Karpas-422 (cell line): ENCODE measurements around the gene SMTNL2. TPM values are rescaled to one million over a fixed set of nuclear protein-coding genes. Genes with fewer than 3 reads are reported as not detected.

Experiments
- DNase-seq: peaks from one replicate; pipeline ENCODE4 v3.0.0-alpha.2; 2015
- H2AFZ ChIP-seq: fragments of 200-600 bp; sonication (generic); 2 replicates; pipeline ENCODE4 v1.6.1; 2014; ENCODE audit warnings: antibody characterized with exemption, low read length, mixed read lengths
- H3K27ac ChIP-seq: fragments of 200-600 bp; sonication (generic); 2 replicates; pipeline ENCODE4 v1.5.1; 2014; ENCODE audit warnings: mild to moderate bottlenecking, low read length, moderate library complexity
- H3K27me3 ChIP-seq: fragments of 200-600 bp; sonication (generic); 2 replicates; pipeline ENCODE4 v1.6.1; 2014; ENCODE audit warnings: low read length, mixed read lengths
- H3K36me3 ChIP-seq: fragments of 200-600 bp; sonication (generic); 2 replicates; pipeline ENCODE4 v1.6.1; 2014; ENCODE audit warnings: low read length, mixed read lengths; ENCODE audit not compliant: insufficient read depth
- H3K4me1 ChIP-seq: fragments of 200-600 bp; sonication (generic); 2 replicates; pipeline ENCODE4 v1.6.1; 2014; ENCODE audit warnings: mild to moderate bottlenecking, low read length, mixed read lengths
- H3K4me2 ChIP-seq: fragments of 200-600 bp; sonication (generic); 2 replicates; pipeline ENCODE4 v1.6.1; 2014; ENCODE audit warnings: low read length, low read depth, mild to moderate bottlenecking; ENCODE audit not compliant: poor library complexity, severe bottlenecking
- H3K4me3 ChIP-seq: fragments of 200-600 bp; sonication (generic); 2 replicates; pipeline ENCODE4 v1.5.1; 2014; ENCODE audit warnings: mild to moderate bottlenecking, antibody characterized with exemption, low read length, mixed read lengths
- H3K79me2 ChIP-seq: fragments of 200-600 bp; sonication (generic); 2 replicates; pipeline ENCODE4 v1.6.1; 2014; ENCODE audit warnings: mild to moderate bottlenecking, low read length, mixed read lengths
- H3K9ac ChIP-seq: fragments of 200-600 bp; sonication (generic); 2 replicates; pipeline ENCODE4 v1.6.0; 2014; ENCODE audit warnings: low read length
- H3K9me2 ChIP-seq: fragments of 200-600 bp; sonication (generic), shearing (Covaris generic); replicated peaks from 2 replicates; pipeline ENCODE4 v1.6.0; 2014; ENCODE audit warnings: mild to moderate bottlenecking, low read length, moderate library complexity; ENCODE audit not compliant: insufficient read depth
- H3K9me3 ChIP-seq: fragments of 300-700, 200-600 bp; sonication (generic); 2 replicates; pipeline ENCODE4 v1.6.1; 2014; ENCODE audit warnings: low read length, mixed read lengths
- H4K20me1 ChIP-seq: fragments of 200-600 bp; sonication (generic); 2 replicates; pipeline ENCODE4 v1.6.1; 2014; ENCODE audit warnings: mild to moderate bottlenecking, antibody characterized with exemption, low read length, low read depth; ENCODE audit not compliant: insufficient read depth
- total RNA-seq: library from RNA; depleted of rRNA; stranded (reverse); fragments of >200 nt; shearing (Covaris generic); gene quantifications from 2 replicates; pipeline ENCODE4 v1.2.3, GENCODE V29; 2014; ENCODE audit warnings: low replicate concordance

Gene SMTNL2
- total RNA-seq, 1 experiment from 2014 or later: 0.45 TPM

DNA sequence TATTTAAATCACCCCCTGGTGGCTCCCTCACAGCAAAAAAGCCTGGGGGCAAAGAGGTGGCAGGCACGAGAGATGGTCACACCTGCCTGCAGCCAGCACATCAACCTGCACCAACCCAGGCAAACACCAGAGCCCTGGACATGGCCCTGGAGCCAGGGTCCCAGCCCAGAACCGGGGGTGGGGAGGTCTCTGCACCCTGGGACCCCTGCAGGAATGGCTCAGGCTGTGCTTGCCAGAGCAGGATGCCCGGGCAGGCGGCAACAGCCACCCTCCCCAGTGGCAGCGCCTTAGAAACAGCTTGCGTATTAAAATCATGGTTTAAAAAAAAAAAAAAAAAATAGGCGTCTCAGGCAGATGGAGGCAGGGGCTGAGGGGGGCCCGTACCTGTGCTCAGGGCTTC, 45.3 kb upstream of the SMTNL2 start:
- H3K27me3 ChIP-seq: no peaks in the 10 kb centered on the region
- no peaks in the 10 kb centered on the region for H3K9me3 ChIP-seq
- peaks cover 26% of the 10 kb centered on the region; the same call in 1 of the 2 replicates for H4K20me1 ChIP-seq
- H3K4me1 ChIP-seq: no peaks in the 10 kb centered on the region
- no peak overlapping the region for H3K4me2 ChIP-seq
- no peak for DNase-seq
- no peaks in the 10 kb centered on the region for H3K9me2 ChIP-seq
- no peak overlapping the region for H3K27ac ChIP-seq
- H2AFZ ChIP-seq: no peak overlapping the region
- no peaks in the 10 kb centered on the region for H3K79me2 ChIP-seq
- H3K36me3 ChIP-seq: peaks cover 12% of the 10 kb centered on the region; the same call in 1 of the 2 replicates
- no peak overlapping the region for H3K4me3 ChIP-seq
- H3K9ac ChIP-seq: no peak overlapping the region

DNA sequence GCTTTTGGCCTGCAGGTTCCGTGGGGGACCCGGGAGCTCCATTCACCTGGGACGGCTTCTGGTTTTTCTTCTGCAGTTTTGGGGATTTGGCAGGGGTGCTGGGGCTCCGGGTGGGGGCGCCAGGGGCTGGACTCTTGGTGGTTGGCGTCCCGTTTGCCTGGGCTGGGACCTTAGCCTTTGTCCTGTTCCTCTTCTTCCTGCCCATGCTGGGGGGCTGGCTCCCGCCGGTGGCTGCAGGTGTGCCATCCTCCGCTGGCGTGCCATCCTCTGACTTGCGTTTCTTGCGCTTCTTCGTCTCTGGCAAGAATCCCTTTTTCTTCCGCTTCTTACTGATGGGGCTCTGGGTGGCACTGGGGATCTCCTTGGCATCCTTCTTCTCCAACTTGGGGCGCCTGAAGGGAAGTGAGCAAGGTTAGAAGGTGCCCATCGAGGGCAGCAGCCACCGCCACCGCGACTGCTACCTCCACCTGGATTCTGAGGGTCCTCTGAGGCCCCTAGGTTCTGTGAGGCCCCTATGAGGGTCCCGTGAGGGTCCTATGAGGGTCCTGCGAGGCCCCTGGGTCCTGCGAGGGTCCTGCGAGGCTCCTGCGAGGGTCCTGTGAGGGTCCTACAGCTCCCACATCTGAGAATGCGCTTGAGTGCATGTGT, 44.6 kb upstream of the SMTNL2 start:
- Histone ChIP-seq H3K79me2 (no peaks in the 10 kb centered on the region), H3K9me2 (no peaks in the 10 kb centered on the region), H4K20me1 (peaks cover 26% of the 10 kb centered on the region; the same call in 1 of the 2 replicates), H2AFZ (no peak overlapping the region), H3K27me3 (no peaks in the 10 kb centered on the region), H3K9me3 (no peaks in the 10 kb centered on the region), H3K4me3 (no peak overlapping the region), H3K4me1 (no peaks in the 10 kb centered on the region), H3K36me3 (peaks cover 12% of the 10 kb centered on the region; the same call in 1 of the 2 replicates), H3K27ac (no peak overlapping the region), H3K4me2 (no peak overlapping the region), H3K9ac (no peak overlapping the region)
- DNase-seq: no peak

DNA sequence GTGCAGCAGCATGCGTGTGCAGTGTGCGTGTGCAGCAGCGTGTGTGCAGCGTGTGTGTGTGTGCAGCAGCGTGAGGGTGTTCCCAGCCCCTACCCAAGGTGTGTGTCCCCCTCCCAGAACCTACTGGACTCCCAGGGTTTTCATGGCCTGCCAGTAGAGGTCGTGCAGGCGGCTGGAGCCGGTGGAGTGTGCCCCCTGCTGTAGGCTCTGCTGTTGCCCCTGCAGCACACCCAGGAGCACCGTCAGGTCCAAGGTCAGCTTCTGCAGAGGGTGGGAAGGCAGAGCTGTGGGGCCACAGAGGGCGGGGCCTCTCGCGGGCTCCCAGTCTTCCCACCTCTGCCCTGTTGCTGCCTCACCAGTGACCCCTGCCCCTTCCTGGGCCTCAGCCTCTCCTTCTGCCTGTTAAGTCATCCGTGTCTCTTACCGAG, 44.1 kb upstream of the SMTNL2 start:
- Histone ChIP-seq H3K9ac (no peak overlapping the region), H4K20me1 (peaks cover 26% of the 10 kb centered on the region; the same call in 1 of the 2 replicates), H3K4me3 (no peak overlapping the region), H3K79me2 (no peaks in the 10 kb centered on the region), H3K36me3 (peaks cover 12% of the 10 kb centered on the region; the same call in 1 of the 2 replicates), H3K27ac (no peak overlapping the region), H3K9me2 (no peaks in the 10 kb centered on the region), H3K4me1 (no peaks in the 10 kb centered on the region), H3K27me3 (no peaks in the 10 kb centered on the region), H3K4me2 (no peak overlapping the region), H3K9me3 (no peaks in the 10 kb centered on the region), H2AFZ (no peak overlapping the region)
- DNase-seq: peak; percentile 63

DNA sequence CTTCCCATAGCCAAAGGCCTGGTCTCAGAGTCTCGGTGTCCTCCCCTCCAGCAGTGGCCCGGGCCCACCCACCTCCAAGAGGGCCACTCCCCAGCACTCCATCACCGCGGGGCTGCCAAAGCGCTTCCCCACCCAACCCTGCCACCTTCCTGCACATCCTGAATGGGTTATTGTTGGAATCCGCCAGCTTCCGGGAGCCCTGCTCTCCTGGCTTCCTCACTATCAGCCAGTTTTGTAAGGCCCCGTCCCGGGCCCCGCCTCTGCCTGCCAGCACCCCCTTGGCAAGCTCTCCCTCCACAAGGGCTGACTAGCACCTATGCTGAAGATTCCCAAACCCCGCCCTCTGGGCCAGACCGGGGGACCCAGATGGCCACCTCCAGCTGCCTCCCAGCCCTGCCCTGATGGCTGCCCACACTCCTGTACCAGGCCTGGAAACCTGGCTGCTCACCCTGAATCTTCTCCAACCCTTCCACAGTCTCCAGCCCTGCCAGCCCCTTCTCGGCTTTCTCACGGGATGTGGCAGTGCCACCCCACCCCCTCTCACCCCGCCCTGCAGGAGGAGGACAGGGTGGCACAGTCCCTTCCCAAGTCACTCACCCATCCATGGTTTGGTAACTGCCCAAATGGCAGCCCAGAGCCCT, 43.5 kb upstream of the SMTNL2 start:
- Histone ChIP-seq H3K9me2 (no peaks in the 10 kb centered on the region), H3K27me3 (no peaks in the 10 kb centered on the region), H3K36me3 (peaks cover 12% of the 10 kb centered on the region), H2AFZ (no peak overlapping the region), H3K79me2 (no peaks in the 10 kb centered on the region), H3K4me2 (no peak overlapping the region), H3K9me3 (no peaks in the 10 kb centered on the region), H4K20me1 (peaks cover 26% of the 10 kb centered on the region; the same call in 1 of the 2 replicates), H3K27ac (no peak overlapping the region), H3K9ac (no peak overlapping the region), H3K4me3 (no peak overlapping the region), H3K4me1 (no peaks in the 10 kb centered on the region)
- DNase-seq: no peak

DNA sequence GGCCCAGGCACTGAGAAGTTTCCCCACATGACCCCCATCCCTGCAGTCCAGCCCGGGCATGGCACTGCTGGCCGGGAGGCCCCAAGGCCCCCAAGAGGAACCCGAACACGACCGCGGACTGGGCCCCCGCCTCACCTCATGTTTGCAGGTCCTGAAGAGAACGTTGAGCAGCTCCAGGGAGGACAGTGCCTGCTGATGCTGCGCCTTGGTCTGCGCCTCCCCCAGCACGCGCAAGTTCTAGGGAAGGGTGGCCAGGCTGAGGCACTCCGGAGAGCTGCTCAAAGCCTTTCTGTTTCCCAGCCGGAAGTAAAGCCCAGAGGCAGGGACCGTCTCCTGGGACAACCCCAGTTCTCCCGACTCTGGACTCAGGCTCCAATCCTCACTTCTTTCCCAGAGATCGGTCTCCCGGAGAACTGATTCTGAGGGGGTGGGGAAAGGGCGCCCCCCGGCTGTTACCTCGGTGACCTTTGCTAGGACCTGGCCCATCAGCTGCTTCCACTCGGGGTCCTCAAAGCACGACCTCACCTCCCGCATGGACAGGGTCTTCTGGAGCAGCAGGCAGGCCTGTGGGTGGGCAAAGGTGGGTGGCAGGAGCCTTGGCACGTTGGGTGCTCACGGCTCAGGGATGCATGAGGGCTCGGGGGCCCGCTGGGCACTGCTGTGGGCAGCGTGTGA, 42.9 kb upstream of the SMTNL2 start:
- Histone ChIP-seq H4K20me1 (peaks cover 28% of the 10 kb centered on the region; the same call in 1 of the 2 replicates), H2AFZ (no peak overlapping the region), H3K9ac (no peak overlapping the region), H3K27ac (no peak overlapping the region), H3K4me1 (no peaks in the 10 kb centered on the region), H3K4me3 (no peak overlapping the region), H3K4me2 (no peak overlapping the region), H3K9me3 (no peaks in the 10 kb centered on the region), H3K9me2 (no peaks in the 10 kb centered on the region), H3K36me3 (peaks cover 12% of the 10 kb centered on the region), H3K79me2 (no peaks in the 10 kb centered on the region), H3K27me3 (no peaks in the 10 kb centered on the region)
- no peak for DNase-seq

DNA sequence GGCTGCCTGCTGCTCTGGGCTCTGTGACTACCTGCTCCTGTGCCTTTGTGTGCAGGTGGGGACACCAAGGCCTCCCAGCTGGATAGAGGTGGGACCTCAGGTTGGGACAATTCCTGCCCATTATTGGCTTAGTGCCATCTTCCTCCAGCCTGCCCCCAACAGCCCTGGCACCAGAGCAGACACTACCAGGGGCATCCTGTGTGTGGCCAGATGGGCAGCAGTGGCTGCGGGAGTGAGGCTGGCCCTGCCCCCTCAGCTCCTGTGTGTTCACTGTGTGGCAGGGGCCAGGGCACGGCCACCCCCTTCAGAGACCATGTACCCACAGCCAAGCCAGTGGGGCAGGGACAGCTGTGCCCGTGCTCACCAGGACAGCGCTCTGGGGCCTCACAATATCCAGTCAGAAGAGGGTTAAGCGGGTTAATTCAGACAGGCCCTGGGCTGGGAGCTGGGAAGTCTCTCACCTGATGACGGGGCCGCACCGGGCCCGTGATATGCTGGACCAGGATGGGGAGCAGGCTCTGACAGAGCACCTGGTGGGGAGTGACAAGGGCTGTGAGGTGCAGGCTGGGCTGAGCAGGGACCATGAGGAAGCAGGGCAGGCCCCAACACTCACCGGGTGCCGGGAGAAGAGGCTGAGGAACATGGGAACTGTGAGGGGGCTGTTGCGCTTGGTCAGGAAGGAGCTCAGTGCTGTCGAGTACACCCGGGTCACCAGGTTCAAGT, 42.2 kb upstream of the SMTNL2 start:
- Histone ChIP-seq H3K9me3 (no peaks in the 10 kb centered on the region), H3K4me2 (no peak overlapping the region), H2AFZ (no peak overlapping the region), H3K27ac (no peak overlapping the region), H3K9me2 (no peaks in the 10 kb centered on the region), H3K4me1 (no peaks in the 10 kb centered on the region), H3K27me3 (no peaks in the 10 kb centered on the region), H4K20me1 (peaks cover 25% of the 10 kb centered on the region; the same call in 1 of the 2 replicates), H3K9ac (no peak overlapping the region), H3K36me3 (peaks cover 13% of the 10 kb centered on the region), H3K79me2 (no peaks in the 10 kb centered on the region), H3K4me3 (no peak overlapping the region)
- no peak for DNase-seq

DNA sequence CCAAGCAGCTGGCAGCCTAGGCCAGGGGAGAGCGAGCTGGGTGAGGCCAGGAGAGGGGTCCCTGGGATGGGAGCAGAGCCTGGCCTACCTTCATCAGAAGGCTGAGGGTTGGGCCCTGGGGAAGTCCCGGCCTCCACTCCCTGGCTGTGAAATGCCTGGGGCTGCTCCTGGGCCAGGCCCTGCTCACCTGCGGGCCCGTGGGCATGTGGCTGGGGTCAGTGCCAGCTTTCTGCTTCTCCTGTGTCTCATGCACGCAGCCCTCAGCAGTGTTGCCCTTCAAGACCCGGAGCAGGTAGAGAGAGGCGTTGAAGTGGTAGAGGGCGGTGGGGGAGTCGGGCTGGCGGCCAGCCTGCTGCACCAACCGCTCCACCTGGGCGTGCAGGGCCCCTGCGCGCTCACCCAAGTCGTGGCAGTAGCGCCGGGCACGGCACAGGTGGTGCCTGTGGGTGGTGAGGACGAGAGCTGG, 41.6 kb upstream of the SMTNL2 start:
- no peak for DNase-seq
- no peaks in the 10 kb centered on the region for H3K4me1 ChIP-seq
- no peaks in the 10 kb centered on the region for H3K9me2 ChIP-seq
- H3K27me3 ChIP-seq: no peaks in the 10 kb centered on the region
- H2AFZ ChIP-seq: no peak overlapping the region
- no peak overlapping the region for H3K9ac ChIP-seq
- H3K27ac ChIP-seq: no peak overlapping the region
- H4K20me1 ChIP-seq: 0 out of 2 replicates have a peak, but pooled peaks cover 20% of the 10 kb centered on the region
- no peak overlapping the region for H3K4me2 ChIP-seq
- peaks cover 15% of the 10 kb centered on the region for H3K36me3 ChIP-seq
- no peaks in the 10 kb centered on the region for H3K79me2 ChIP-seq
- no peaks in the 10 kb centered on the region for H3K9me3 ChIP-seq
- no peak overlapping the region for H3K4me3 ChIP-seq
